Smooth muscle cell (in vitro differentiated cells): ENCODE results near the gene ADIPOR2. TPM values are rescaled to one million over a fixed set of nuclear protein-coding genes. Genes with fewer than 3 reads are reported as not detected.

ENCODE experiments used
- DNase-seq: peaks from one replicate; lab custom pipeline; 2025; ENCODE audit not compliant: unreplicated experiment; lab: John Stamatoyannopoulos, UW
- H2AFZ ChIP-seq: fragments of 200-600 bp; sonication (generic); 2 replicates; pipeline ENCODE4 v1.6.0; 2016; ENCODE audit warnings: antibody characterized with exemption, low read depth, mild to moderate bottlenecking
- H3F3A ChIP-seq: fragments of 200-600 bp; sonication (generic); 2 replicates; pipeline ENCODE4 v1.6.0; 2017; ENCODE audit warnings: antibody characterized with exemption, low read depth
- H3K27ac ChIP-seq: fragments of 200-600 bp; sonication (generic); 2 replicates; pipeline ENCODE4 v1.5.1; 2016; ENCODE audit warnings: low read depth, mild to moderate bottlenecking
- H3K27me3 ChIP-seq: fragments of 200-600 bp; sonication (generic); 2 replicates; pipeline ENCODE4 v1.6.1; 2016; ENCODE audit warnings: low read depth, mild to moderate bottlenecking
- H3K36me3 ChIP-seq: fragments of 200-600 bp; sonication (generic); 2 replicates; pipeline ENCODE4 v1.5.1; 2016; ENCODE audit warnings: low read depth
- H3K4me1 ChIP-seq: fragments of 200-600 bp; sonication (generic); 2 replicates; pipeline ENCODE4 v1.5.1; 2016; ENCODE audit warnings: low read depth
- H3K4me2 ChIP-seq: fragments of 200-600 bp; sonication (generic); 2 replicates; pipeline ENCODE4 v1.6.0; 2016; ENCODE audit warnings: mild to moderate bottlenecking
- H3K4me3 ChIP-seq: fragments of 200-600 bp; sonication (generic); 2 replicates; pipeline ENCODE4 v1.5.1; 2016; ENCODE audit warnings: mild to moderate bottlenecking
- H3K79me2 ChIP-seq: fragments of 200-600 bp; sonication (generic); 2 replicates; pipeline ENCODE4 v1.6.0; 2016; ENCODE audit warnings: low read depth, mild to moderate bottlenecking
- H3K9ac ChIP-seq: fragments of 200-600 bp; sonication (generic); 2 replicates; pipeline ENCODE4 v1.6.0; 2016; ENCODE audit warnings: low read depth
- H3K9me3 ChIP-seq: fragments of 200-600 bp; sonication (generic); replicated peaks from 2 replicates; pipeline ENCODE4 v1.5.1; 2016; ENCODE audit warnings: low read depth
- H4K20me1 ChIP-seq: fragments of 200-600 bp; sonication (generic); 2 replicates; pipeline ENCODE4 v1.6.0; 2016; ENCODE audit warnings: low read depth
- WGBS: methylation state at CpG from one replicate; pipeline ENCODE4 v1.1.7; 2016; ENCODE audit warnings: low lambda C conversion rate; 5-methylcytosine and 5-hydroxymethylcytosine counted together
- polyA plus RNA-seq: library from polyadenylated mRNA; unstranded; fragments of >200 nt; fragmentation: Nextera tagmentation; extraction: Ambion mirVana; gene quantifications from 2 replicates; pipeline ENCODE4 v1.2.1, GENCODE V29; 2016
- total RNA-seq: library from RNA; depleted of rRNA; stranded (reverse); fragments of >200 nt; gene quantifications from 2 replicates; pipeline ENCODE4 v1.2.3, GENCODE V29; 2014
- TF ChIP-seq, protein P1 (sequence below): fragments of 200-600 bp; sonication (generic); IDR thresholded peaks from 2 replicates; pipeline ENCODE4 v1.5.1; 2017; ENCODE audit warnings: borderline replicate concordance, mild to moderate bottlenecking, antibody characterized with exemption; ENCODE audit not compliant: insufficient read depth, poor library complexity, severe bottlenecking

ADIPOR2 gene
- total and polyA plus RNA-seq, 2 experiments from 2014 or later: 7.0 to 34.1 TPM

DNA sequence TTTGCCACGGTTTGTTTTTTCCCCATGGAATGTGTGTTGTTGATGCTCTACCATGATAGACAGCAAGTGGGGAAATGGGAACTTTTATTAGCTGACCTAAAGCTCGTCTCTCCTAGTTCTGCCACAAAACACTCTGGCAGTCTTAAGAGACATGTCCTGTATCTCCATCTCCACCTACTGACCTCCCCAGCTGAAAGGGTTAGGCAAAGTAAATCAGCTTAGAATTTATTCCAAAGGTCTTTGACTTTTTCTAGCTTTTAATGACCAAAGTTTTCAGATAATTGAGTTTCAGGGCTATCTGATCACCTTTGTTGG is 9.4 kb upstream of the ADIPOR2 start:
- H2AFZ ChIP-seq: no peak overlapping the region
- H3K36me3 ChIP-seq: no peaks in the 10 kb centered on the region
- H4K20me1 ChIP-seq: no peaks in the 10 kb centered on the region
- TF ChIP-seq, protein P1, sequence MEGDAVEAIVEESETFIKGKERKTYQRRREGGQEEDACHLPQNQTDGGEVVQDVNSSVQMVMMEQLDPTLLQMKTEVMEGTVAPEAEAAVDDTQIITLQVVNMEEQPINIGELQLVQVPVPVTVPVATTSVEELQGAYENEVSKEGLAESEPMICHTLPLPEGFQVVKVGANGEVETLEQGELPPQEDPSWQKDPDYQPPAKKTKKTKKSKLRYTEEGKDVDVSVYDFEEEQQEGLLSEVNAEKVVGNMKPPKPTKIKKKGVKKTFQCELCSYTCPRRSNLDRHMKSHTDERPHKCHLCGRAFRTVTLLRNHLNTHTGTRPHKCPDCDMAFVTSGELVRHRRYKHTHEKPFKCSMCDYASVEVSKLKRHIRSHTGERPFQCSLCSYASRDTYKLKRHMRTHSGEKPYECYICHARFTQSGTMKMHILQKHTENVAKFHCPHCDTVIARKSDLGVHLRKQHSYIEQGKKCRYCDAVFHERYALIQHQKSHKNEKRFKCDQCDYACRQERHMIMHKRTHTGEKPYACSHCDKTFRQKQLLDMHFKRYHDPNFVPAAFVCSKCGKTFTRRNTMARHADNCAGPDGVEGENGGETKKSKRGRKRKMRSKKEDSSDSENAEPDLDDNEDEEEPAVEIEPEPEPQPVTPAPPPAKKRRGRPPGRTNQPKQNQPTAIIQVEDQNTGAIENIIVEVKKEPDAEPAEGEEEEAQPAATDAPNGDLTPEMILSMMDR: no peak
- H3K79me2 ChIP-seq: no peaks in the 10 kb centered on the region
- H3F3A ChIP-seq: no peaks in the 10 kb centered on the region
- H3K27ac ChIP-seq: no peak overlapping the region
- H3K9ac ChIP-seq: no peak overlapping the region
- DNase-seq: no peak
- H3K27me3 ChIP-seq: no peaks in the 10 kb centered on the region
- no peaks in the 10 kb centered on the region for H3K9me3 ChIP-seq
- H3K4me1 ChIP-seq: no peaks in the 10 kb centered on the region
- H3K4me3 ChIP-seq: no peak overlapping the region
- H3K4me2 ChIP-seq: no peak overlapping the region
- 56% methylated on average over 2 of the region's 2 CpGs for WGBS

DNA sequence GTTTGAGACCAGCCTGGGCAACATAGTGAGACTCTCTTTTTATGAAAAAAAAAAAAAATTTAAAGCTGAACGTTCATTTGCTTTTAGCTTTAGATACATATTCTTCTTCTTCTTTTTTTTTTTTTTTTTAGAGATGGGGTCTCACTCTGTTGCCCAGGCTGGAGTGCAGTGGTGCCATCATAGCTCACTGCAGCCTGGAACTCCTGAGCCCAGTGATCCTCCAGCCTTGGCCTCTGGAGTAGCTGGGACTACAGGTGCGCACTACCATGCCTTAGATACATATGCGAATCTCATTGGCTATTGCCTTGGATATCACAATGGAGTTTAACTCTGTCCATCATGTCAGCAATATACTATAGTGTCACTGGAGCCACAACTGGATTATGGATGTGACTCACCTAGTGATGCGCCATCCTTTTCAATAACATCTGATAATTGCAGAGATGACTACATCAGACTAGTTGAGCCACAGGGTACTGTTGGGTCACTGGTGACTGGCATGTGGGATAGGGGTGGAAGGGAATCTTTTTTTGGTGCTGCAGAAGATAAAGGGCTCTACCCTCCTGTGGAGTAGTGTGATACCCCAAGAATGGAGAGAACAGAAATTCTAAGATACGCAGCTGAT is 2.7 kb upstream of the ADIPOR2 start:
- peaks cover 11% of the 10 kb centered on the region for H3F3A ChIP-seq
- H3K4me3 ChIP-seq: no peak overlapping the region
- TF ChIP-seq, protein P1: no peak
- H3K27me3 ChIP-seq: no peaks in the 10 kb centered on the region
- H3K36me3 ChIP-seq: no peaks in the 10 kb centered on the region
- no peak overlapping the region for H3K4me2 ChIP-seq
- DNase-seq: no peak
- peaks cover 22% of the 10 kb centered on the region for H3K79me2 ChIP-seq
- H3K27ac ChIP-seq: no peak overlapping the region
- H4K20me1 ChIP-seq: peaks cover 19% of the 10 kb centered on the region
- H2AFZ ChIP-seq: no peak overlapping the region
- no peak overlapping the region for H3K9ac ChIP-seq
- no peaks in the 10 kb centered on the region for H3K9me3 ChIP-seq
- WGBS: 96% methylated on average over 5 of the region's 5 CpGs
- H3K4me1 ChIP-seq: peaks cover 19% of the 10 kb centered on the region

- Histone ChIP-seq H3K4me3 (peak overlapping the region; percentile 98), H3F3A (peaks cover 11% of the 10 kb centered on the region), H3K27me3 (no peaks in the 10 kb centered on the region), H3K79me2 (peaks cover 52% of the 10 kb centered on the region), H3K36me3 (no peaks in the 10 kb centered on the region), H3K4me1 (peaks cover 19% of the 10 kb centered on the region), H4K20me1 (peaks cover 51% of the 10 kb centered on the region), H3K27ac (peak overlapping the region; percentile 86), H3K4me2 (peak overlapping the region; percentile 97), H2AFZ (peak overlapping the region; percentile 20), H3K9ac (peak overlapping the region; percentile 99), H3K9me3 (no peaks in the 10 kb centered on the region)
- 2% methylated on average over 40 of the region's 56 CpGs for WGBS
- TF ChIP-seq, protein P1: no peak
- no peak for DNase-seq
These were observed 495 bp downstream of the ADIPOR2 start for GRCh38 chr12:1691123-1692007.

DNA sequence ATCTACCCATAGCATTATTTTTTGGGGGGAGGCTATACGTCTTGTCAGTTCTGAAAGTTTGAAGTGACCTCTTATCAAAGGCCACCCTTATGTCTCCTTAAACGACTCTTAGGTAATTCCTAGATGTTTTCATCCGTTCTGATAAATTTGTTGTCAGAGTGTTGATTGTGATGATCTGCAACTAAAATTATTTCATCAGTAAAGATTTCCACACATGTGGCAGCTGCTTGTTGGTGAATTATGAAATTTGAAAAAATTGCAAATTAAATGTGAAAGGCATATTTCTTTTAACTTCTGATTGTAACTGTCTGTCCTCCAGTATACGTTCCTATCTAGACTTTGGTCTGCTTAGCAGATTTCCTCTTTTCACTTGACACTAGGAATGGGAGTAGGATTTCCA is 1.4 kb downstream of the ADIPOR2 start:
- WGBS: 40% methylated on average over 4 of the region's 4 CpGs
- H3K79me2 ChIP-seq: peaks cover 61% of the 10 kb centered on the region
- H3F3A ChIP-seq: peaks cover 11% of the 10 kb centered on the region
- TF ChIP-seq, protein P1: no peak
- peak overlapping the region; percentile 97 for H3K4me2 ChIP-seq
- peak overlapping the region; percentile 99 for H3K9ac ChIP-seq
- no peak for DNase-seq
- peaks cover 59% of the 10 kb centered on the region for H4K20me1 ChIP-seq
- peaks cover 19% of the 10 kb centered on the region for H3K4me1 ChIP-seq
- no peaks in the 10 kb centered on the region for H3K36me3 ChIP-seq
- no peaks in the 10 kb centered on the region for H3K9me3 ChIP-seq
- peak overlapping the region; percentile 98 for H3K4me3 ChIP-seq
- no peak overlapping the region for H2AFZ ChIP-seq
- no peak overlapping the region for H3K27ac ChIP-seq
- H3K27me3 ChIP-seq: no peaks in the 10 kb centered on the region
